Parathyroid adenoma (tissue), 2 donors: Measurements from ENCODE around the gene RBM4.

Experiments used
- H2AFZ ChIP-seq: fragments of 300-600 bp; sonication (generic); one replicate; pipeline ENCODE4 v1.7.0; 2017; ENCODE audit warnings: antibody characterized with exemption, mild to moderate bottlenecking
- H3K27ac ChIP-seq: fragments of 300-600 bp; sonication (generic); one replicate; pipeline ENCODE4 v1.7.0; 2017
- H3K27me3 ChIP-seq: fragments of 300-600 bp; sonication (generic); one replicate; pipeline ENCODE4 v1.7.0; 2017; ENCODE audit warnings: low read length; ENCODE audit not compliant: control insufficient read depth, insufficient read depth
- H3K36me3 ChIP-seq: fragments of 300-600 bp; sonication (generic); one replicate; pipeline ENCODE4 v1.7.0; 2017; ENCODE audit warnings: low read length; ENCODE audit not compliant: control insufficient read depth, insufficient read depth
- H3K4me1 ChIP-seq: fragments of 300-600 bp; sonication (generic); one replicate; pipeline ENCODE4 v1.7.0; 2017; ENCODE audit warnings: control low read depth
- H3K4me2 ChIP-seq: fragments of 300-600 bp; sonication (generic); one replicate; pipeline ENCODE4 v1.7.0; 2017; ENCODE audit warnings: low read length
- H3K4me3 ChIP-seq: fragments of 300-600 bp; sonication (generic); one replicate; pipeline ENCODE4 v1.7.0; 2017; ENCODE audit warnings: low read depth, low read length
- H3K79me2 ChIP-seq: fragments of 300-600 bp; sonication (generic); one replicate; pipeline ENCODE4 v1.7.0; 2017; ENCODE audit warnings: control low read depth
- H3K9ac ChIP-seq: fragments of 300-600 bp; sonication (generic); one replicate; pipeline ENCODE4 v1.7.0; 2017; ENCODE audit warnings: mild to moderate bottlenecking
- H3K9me3 ChIP-seq: fragments of 300-600 bp; sonication (generic); one replicate; pipeline ENCODE4 v1.7.0; 2017; ENCODE audit warnings: low read length; ENCODE audit not compliant: control insufficient read depth
- CTCF ChIP-seq: fragments of 300-600 bp; sonication (generic); IDR thresholded peaks from one replicate; pipeline ENCODE4 v1.7.0; 2017; ENCODE audit warnings: antibody characterized with exemption, mild to moderate bottlenecking
- donor health status: primary hyperparathyroidism.

RBM4 gene

GRCh38 chr11:66616379-66617154 lies 21.9 kb upstream of the RBM4 start, which contains the start of gene RBM14:
Gene RBM14 (plus strand): TSS chr11:66616630. CDS start chr11:66616721, 91 bp downstream.
- no peaks in the 10 kb centered on the region for H3K4me1 ChIP-seq
- H3K4me2 ChIP-seq = peak within 1 kb of the TSS; percentile 91
- no peak for TF ChIP-seq CTCF

GRCh38 chr11:66617155-66617834 lies 21.2 kb upstream of the RBM4 start:
- Histone ChIP-seq H3K27ac (peak overlapping the region; percentile 84), H3K4me1 (no peaks in the 10 kb centered on the region), H3K27me3 (no peaks in the 10 kb centered on the region), H3K4me2 (peak overlapping the region; percentile 62), H3K4me3 (peak overlapping the region; percentile 84), H3K9ac (no peak overlapping the region), H3K9me3 (no peaks in the 10 kb centered on the region), H3K79me2 (peaks cover 30% of the 10 kb centered on the region), H3K36me3 (no peaks in the 10 kb centered on the region), H2AFZ (peak overlapping the region; percentile 90)
- no peak for TF ChIP-seq CTCF

More at GRCh38 chr11:66616379-66617154, 21.9 kb upstream of the RBM4 start, which contains the start of gene RBM14:
- Histone ChIP-seq H3K27me3 (no peaks in the 10 kb centered on the region), H3K4me3 (peak within 1 kb of the TSS; percentile 84), H3K9me3 (no peaks in the 10 kb centered on the region), H3K36me3 (no peaks in the 10 kb centered on the region), H2AFZ (peak within 1 kb of the TSS; percentile 90), H3K79me2 (peaks cover 30% of the 10 kb centered on the region), H3K9ac (peak within 1 kb of the TSS; percentile 84), H3K27ac (peak within 1 kb of the TSS; percentile 84)

- no peak for TF ChIP-seq CTCF
- Histone ChIP-seq H3K27me3 (no peaks in the 10 kb centered on the region), H3K4me3 (peak overlapping the region; percentile 84), H3K9ac (no peak overlapping the region), H3K79me2 (peaks cover 33% of the 10 kb centered on the region), H3K4me2 (peak overlapping the region; percentile 62), H3K36me3 (no peaks in the 10 kb centered on the region), H3K27ac (peak overlapping the region; percentile 54), H3K4me1 (no peaks in the 10 kb centered on the region), H2AFZ (no peak overlapping the region), H3K9me3 (no peaks in the 10 kb centered on the region)
Observed at GRCh38 chr11:66619080-66619554, 19.4 kb upstream of the RBM4 start.

- H3K79me2 ChIP-seq = peaks cover 44% of the 10 kb centered on the region
- no peaks in the 10 kb centered on the region for H3K9me3 ChIP-seq
- H3K4me3 ChIP-seq = no peak overlapping the region
- H3K4me2 ChIP-seq = no peak overlapping the region
- H3K4me1 ChIP-seq = no peaks in the 10 kb centered on the region
- H3K36me3 ChIP-seq = no peaks in the 10 kb centered on the region
- no peak for TF ChIP-seq CTCF
- H2AFZ ChIP-seq = no peak overlapping the region
- no peak overlapping the region for H3K9ac ChIP-seq
- H3K27me3 ChIP-seq = no peaks in the 10 kb centered on the region
- no peak overlapping the region for H3K27ac ChIP-seq
Observed at GRCh38 chr11:66624450-66624849, 14.1 kb upstream of the RBM4 start.
